HG03565 (cell line): ENCODE measurements around the gene MIGA1.
"Not testable (repeated sequence)": the region's sequence is repeated elsewhere in the genome, so short reads cannot be mapped to it uniquely, and the experiment has no call there.

Source experiments
- ATAC-seq: cut with Tn5 transposase; IDR thresholded peaks from one replicate; pipeline ENCODE4 v1.9.1; 2021; ENCODE audit warnings: mild to moderate bottlenecking, moderate library complexity; ENCODE audit not compliant: unreplicated experiment

The MIGA1 gene

DNA sequence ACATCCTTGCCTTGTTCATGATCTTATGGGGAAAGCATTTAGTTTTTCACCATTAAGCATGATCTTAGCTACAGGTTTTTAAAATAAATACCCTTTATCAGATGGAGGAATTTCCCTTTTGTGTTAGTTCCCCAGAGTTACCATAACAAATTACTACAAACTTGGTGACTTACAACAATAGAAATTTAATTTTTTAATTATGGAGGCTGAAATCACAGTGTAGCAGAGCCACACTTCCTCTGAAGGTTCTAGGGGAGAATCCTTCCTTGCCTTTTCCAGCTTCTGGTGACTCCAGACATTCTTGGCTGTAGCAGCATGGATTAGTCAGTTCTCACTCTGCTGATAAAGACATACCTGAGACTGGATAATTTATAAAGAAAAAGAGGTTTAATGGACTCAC, 18.5 kb downstream of the MIGA1 start:
- no peak for ATAC-seq

DNA sequence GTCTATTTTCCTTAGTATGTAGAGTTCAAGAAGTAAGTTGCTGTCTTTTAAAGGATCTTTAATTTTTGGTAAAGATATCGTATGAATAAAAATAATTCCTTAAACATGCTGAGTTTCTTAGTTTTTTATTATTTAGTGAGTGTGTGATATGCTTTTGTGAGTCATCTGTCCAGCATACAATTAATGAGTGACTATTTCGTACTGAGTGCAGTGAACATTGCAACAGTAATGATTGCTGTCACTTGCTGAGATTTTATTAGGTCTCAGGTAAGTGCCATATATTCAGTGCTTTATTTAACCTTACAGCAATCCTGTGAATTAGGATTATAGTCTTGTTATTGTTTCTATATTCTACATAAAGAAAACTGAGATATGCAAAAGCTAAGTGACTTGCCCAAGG, 22.6 kb downstream of the MIGA1 start:
- no peak for ATAC-seq

DNA sequence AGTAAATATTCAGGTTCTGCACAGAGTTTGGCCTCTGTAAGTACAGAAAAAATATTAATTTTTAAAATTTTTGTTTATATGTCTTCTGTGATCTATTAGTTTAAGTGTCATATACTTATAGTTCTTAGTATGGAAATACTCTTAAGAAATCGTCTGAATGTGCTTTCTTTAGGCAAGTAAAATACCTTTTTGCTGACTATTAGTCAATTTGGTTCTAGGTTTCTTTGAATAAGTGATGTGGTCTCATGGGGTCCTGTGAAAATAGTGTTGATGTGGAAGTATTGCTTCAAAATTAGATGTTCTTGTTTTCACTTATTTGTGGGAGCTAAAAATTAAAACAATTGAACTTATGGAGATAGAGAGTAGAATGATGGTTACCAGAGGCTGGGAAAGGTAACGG, 23.9 kb downstream of the MIGA1 start:
- ATAC-seq: no peak

DNA sequence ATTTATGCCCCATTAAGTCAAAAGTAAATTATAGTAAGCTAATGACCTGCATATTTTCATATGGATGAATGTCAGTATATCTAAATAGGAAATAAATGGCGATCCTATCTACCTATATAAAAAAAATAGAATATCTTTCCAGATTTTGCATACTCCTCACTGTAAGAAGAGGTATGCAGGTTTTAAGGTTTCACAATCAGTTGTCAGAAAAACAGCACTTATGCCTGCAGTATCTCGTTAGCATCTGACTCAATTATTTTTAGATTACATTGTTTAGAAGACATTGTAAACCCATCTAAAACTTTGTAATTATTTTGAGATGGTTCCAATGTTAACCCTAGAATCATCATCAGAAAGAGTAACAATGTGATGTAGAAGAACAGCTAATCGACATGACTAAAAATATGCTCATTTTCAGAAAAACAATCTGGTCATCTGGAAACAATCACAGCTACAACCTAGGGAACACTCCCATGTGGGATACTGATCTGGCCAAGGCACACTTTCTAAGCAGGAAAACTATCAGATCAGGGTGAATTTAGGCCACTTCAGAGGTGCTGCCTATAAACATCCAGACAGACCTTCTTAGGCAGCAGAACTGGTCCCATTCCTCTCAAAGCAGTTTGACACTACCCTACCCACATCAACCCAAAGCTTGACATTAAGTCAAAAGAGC, 30.5 kb downstream of the MIGA1 start:
- ATAC-seq: not testable (repeated sequence)

DNA sequence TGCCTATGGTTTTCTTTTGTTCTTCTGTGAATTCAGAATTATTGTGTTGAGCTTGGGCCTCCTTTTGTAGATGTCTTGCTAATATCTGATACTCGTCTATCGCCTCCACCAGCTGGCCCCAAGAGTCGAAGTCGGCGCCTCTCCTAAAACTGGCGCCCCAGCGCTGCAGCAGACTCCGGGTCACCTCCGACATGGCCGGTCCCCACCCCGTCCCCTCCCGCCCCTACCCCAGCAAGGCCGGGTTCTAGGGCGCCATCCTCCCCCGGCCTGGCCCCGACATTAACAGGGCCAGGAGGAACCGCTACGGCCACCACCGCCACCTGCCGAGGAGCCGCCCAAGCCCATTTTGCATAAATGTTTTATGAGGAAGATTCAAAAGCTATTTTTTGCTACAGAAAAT, 32.1 kb downstream of the MIGA1 start:
- not testable (repeated sequence) for ATAC-seq

DNA sequence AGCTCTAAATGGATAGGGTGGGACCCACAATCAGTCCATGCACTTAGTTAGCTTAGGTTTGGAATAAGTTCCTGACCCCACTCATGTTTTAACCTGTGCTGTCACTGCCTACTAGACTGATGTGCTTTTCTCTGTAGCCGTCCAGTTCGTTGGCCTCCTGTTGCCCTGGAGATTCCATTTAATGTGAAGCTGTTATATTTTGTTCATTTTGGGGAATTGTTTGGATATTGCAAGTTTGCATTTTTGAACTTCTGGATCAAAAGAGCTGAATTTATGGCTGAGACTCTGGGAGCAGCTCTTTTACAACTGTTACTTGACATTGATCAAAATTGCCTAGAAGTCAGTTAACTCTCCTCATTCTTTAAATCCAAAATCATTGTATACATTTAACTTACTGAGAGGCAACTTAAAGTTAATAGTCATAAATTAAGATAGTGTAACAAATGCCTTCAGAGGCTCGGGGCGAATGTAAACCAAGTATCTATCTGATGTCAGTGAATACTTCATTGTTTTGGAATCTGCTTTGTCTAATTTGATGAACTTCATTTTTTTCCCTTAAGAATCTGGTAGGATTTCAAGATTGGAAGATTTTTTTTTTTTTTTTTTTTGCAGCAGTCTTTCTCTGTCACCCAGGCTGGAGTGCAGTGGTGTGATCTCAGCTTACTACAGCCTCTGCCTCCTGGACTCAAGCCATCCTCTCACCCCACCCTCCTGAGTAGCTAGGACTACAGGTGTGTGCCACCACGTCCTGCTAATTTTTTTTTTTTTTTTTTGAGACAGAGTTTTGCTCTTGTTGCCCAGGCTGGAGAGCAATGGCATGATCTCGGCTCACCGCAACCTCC, 38.1 kb downstream of the MIGA1 start:
- ATAC-seq: no peak

DNA sequence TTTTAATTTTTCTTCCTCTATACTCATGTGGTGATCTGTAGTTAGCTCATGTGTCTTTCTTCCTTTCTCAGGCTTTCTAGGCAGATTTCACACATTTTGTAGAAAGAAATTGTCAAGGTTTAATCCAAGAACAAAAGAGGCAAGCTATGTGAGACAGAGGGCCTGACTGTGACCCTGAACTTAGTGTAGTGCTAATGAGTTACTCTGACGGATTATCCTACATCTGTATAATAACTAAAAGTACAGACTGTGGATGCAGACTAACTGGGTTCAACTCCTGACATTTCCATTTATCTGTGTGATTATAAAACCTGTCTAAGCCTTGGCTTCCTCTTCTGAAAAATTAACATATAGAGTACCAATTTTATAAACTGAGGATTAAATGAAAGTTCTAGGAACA, 40.7 kb downstream of the MIGA1 start:
- no peak for ATAC-seq

DNA sequence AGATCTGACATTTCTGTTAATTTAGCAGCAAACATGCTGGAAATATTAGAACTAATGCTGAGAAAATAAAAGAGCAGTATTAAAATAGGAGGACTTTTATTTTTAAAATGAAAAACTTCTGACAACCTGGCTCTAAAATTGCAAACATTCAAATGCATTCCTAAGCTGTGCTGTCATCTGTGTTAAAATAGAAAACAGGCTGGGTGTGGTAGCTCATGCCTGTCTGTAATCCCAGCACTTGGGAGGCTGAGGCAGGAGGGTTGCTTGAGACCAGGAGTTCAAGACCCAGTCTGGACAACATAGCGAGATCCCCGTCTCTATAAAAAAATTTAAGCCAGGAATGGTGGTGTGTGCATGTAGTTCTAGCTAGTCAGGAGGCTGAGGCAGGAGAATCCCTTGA, 44.6 kb downstream of the MIGA1 start:
- ATAC-seq: no peak

DNA sequence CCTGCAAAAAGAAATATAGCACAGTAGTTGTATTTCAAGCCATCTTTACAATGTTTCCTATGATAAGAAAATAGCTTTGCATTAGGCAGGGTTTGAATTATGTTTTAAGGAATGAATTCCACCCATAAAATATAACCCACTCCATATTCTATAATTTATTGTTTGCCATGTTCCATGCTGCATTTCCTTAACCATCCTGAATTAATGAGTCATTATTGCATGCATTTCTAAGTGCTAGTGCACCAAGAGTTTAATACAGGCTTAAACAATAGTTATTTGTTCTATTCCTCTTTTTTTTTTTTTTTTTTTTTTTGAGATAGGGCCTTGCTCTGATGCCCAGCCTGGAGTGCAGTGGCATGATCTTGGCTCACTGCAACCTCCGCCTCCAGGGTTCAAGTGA, 45.2 kb downstream of the MIGA1 start:
- ATAC-seq: no peak

DNA sequence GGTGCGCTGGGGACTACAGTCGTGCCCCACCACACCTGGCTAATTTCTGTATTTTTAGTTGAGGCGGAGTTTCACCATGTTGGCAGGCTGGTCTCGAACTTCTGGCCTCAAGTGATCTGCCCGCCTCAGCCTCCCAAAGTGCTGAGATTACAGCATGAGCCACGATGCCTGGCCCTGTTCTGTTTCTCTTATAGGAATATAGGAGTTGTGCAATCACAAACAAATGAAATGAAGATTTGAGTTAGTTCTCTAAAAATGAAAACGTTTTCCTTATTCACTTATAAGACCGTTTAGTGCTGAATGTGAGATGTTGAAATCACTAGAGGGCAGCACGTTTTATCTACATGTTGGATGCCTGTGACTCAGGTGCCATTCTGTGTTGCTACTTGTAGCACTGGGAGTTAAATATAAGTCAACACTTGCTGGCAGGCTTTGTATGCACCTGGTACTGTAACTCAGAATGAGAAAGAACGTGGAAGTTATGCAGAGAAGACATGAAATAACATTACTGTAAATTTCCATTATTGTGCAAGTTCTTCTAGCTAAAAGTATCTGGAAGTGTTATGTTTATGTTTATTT, 45.8 kb downstream of the MIGA1 start:
- ATAC-seq: peak; percentile 74

DNA sequence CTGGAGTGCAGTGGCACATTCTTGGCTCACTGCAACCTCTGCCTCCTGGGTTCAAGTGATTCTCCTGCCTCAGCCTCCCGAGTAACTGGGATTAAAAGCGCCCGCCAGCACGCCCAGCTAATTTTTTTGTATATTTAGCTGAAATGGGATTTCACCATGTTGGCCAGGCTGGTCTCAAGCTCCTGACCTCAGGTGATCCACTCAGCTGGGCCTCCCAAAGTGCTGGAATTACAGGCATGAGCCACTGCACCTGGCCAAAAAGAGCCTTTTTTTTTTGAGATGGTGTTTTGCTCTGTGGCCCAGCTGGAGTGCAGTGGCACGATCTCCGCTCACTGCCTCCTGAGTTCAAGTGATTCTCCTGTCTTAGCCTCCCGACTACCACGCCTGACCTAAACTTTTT, 47.4 kb downstream of the MIGA1 start:
- not testable (repeated sequence) for ATAC-seq

DNA sequence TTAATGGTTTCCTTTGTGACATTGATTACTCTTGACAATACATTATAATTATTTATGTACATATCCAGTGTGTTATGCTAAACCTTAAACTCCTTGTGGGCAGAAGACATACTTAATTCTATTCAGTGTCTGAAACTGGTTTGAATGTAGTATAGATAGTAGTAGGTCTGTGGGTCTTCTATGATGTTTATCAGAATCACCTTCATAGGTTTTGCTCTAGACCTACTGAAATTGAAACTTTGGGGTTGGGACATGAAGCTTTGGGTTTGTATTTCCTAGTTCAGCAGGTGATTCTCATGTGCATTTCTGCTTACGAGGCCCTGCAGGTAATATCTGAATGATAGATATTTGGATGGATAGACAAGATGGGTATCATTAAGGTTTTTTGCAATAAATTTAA, 48.6 kb downstream of the MIGA1 start:
- ATAC-seq: no peak

DNA sequence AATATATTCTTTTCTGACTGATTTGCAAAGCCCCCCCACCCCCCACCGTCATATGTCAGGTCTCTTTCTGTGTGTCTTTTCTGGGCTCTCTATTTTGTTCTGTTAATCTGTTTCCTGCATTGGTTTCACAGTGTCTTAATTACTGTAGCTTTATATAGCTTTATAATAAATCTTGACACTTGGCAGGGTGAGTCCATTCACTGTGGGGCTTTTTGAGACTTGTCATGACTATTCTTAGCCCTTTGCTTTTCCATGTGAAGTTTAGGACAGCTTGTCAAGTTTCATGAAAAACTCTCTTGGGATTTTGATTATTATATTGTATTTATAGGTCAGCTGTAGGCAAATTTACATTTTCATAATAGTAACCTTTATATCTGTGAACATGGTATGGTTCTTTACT, 50.4 kb downstream of the MIGA1 start:
- ATAC-seq: no peak

DNA sequence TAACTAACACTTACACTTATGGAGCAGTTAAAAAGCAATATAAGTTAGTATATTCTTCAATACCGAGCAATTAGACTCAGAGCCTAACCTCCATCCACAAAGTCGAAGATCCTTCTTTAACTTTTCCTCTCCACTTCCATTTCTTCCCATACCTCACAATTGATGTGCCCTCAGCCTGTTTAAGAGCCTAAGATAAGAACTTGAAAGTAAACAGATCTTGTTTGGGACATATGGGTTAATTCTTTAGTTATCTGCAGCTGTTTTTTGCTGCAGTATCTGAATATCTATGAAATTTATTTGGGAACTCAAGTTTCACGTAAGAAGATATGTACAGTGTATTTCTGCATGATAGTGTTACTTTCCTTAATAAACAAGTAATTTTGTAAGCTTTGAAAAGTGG, 51.5 kb downstream of the MIGA1 start:
- ATAC-seq: no peak

DNA sequence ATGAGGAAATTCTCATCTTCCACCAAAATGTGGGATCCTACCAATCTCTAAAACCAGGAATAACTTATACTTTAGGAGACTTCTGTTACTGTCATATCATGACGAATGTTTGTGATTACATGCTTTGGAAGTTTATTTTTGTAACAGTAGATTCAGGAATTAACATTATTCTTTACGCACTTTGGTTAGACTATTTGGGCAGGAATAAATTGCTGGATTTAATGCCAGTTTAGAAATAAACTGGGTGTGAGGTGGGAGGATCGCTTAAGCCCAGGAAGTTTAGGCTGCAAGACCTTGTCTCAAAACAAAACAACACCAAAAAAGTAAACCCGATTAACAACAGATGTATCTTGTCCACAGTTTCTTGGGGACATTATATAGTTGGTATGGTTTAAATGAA, 52.1 kb downstream of the MIGA1 start:
- ATAC-seq: no peak

DNA sequence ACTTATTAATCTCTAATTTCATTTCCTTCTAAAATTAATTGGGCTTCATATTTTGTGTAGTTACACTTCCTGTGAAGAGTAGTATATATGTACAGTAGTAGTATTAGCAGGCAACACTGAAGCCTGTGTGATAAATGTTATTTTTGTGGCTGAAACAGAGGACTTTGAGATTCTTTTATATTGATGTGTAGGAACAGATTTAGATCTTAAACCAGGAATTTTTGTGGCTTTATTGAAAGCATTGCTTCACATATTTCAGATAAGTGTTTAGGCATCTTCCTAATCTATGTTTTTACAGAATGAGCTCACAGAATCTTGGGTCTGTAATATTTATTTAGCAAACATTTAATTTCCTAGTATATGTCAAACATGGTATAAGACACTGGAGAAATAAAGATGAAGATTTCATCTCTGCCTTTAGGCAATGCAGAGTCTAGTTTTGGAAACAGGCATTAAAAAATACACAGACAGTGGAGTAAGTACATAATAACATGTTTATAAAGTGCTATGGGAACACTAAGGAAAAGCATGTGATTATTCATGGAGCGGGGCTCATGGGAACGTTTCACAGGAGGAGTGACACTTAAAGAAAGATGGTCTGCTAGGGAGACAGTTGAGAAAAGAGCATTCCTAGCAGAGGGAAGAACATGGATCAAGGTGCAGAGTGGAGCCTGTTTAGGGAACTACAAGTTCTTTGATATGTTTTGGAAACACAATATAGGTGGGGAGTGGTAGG, 52.7 kb downstream of the MIGA1 start:
- ATAC-seq: no peak

DNA sequence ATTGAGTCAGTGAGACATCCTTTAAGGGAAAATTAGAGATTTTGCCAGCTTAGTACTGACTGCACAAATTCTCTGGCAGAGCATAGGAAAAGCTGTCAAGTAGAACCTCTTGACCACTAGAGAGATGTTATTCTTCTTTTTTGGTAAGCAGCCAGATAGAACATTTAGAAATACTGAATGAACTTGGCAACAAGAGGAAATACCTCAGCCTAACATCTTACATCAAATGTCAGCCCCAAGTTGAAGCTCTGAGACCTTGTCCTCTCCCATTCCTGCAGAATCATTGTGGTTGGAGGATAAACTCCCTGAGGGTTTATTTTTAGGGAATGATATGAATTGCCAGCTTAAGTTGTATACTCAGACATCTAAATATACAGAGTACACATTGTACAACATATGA, 53.5 kb downstream of the MIGA1 start:
- ATAC-seq: no peak

DNA sequence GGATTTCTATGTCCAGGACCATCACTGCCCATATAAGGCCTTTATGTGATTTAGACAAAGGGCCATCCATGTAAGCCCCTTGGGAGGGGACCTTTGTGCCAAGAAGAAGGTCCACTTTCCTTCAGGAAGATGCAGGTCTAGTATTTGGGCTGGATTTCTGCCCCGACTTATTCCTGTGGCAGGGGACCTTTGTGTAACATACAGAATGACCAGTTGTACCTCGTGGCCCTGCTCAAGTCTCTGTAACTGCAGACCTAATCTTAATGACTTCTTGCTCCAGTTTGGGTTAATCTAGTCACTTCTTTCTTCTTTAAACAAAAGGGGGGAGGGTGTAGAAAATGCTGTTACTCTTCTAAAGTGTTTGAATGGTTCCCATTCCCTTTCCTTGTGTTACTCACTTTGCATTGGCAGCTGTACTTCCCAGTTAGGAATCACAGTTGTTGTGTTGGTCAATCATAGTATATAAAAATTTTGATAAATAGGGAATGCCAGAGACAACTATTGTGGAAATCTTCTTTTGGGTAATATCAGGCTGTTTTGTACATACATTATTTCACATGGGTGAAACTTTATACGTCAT, 54.2 kb downstream of the MIGA1 start:
- no peak for ATAC-seq

DNA sequence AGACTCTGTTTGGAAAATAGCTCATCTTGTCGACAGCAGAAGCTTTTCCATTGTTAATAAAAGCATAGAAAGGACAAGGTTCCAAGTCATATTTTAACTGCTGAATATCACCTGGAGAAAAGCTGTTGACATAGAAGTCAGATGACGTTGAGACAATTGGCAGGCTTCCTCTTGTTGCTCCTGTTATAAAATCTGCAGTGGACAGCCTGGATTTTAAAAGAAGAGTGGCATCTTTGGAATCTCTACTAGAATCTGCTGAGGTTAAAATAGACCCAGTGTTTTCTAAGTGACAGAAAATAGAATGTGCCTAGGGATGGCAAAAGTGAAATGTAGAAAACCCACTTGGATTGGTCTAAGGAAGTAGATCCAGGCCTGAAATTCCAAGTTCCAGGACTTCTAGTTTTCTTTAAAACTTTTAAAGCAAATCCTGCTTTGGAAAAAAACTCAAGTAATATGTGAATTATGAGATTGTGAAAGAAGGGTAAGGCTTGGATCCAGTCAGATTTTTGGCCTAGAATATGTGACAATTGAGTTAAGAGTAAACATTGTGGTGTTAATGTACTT, 55.4 kb downstream of the MIGA1 start:
- ATAC-seq: no peak

DNA sequence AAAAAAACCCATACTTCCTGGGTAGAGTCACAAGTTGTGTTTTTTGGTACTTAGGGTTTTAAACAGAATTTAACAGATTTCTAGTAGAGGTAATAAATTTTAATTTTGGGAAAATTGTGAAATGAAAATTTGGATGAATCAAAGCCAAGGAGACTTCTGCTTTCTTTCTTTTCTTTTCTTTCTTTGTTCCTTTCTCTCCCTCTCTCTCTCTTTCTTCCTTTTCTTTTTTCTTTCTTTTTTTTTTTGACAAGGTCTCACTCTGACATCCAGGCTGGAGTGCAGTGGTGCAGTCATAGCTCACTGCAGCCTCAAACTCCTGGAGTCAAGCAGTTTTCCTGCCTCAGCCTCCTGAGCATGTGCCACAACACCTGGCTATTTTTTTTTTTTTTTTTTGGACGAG, 62.1 kb downstream of the MIGA1 start:
- no peak for ATAC-seq

DNA sequence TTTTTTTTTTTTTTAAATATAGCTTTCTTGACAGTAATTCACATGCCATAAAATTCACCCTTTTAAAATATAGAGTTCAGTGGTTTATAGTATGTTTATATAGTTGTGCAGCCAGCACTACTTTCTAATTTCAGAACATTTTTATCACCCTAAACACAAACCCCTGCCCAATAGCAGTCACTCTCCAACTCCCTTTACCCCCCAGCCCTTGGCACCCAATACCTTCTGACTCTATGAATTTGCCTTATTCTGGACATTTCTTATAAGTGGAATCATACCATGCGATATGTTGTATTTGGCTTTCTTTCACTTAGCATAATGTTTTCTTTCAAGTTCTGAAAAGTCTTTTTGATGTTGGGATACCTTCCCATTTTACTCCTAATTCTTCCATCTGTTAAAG, 66.5 kb downstream of the MIGA1 start:
- ATAC-seq: no peak
